HCT116 (cell line): ENCODE results near the gene RASGRP2. TPM values are rescaled to one million over a fixed set of nuclear protein-coding genes. Genes with fewer than 3 reads are reported as not detected.

Experiments used
- ATAC-seq: fragments of 200-7000 bp; cut with Tn5 transposase; 2 replicates; pipeline ENCODE4 v1.9.1; 2020; ENCODE audit warnings: mild to moderate bottlenecking, moderate library complexity
- BruUV-seq: library from RNA; stranded (reverse); fragments of 400-500 nt; replicated peaks from 2 replicates; lab custom pipeline; 2021; lab: Mats Ljungman, UMichigan
- CTCF ChIA-PET: fragments of 300-600 bp; sonication (Branson Sonifier 250); formaldehyde crosslinking; loops from one replicate; lab custom pipeline; 2021; ENCODE audit warnings: antibody characterized with exemption; lab: Charles Lee
- POLR2A ChIA-PET: fragments of 300-600, 350-600 bp; sonication (Branson Sonifier 250); formaldehyde crosslinking; loops from one replicate; lab custom pipeline; 2021; ENCODE audit warnings: antibody characterized with exemption; lab: Charles Lee
- RAD21 ChIA-PET, 2 experiments: fragments of 300-600 bp; sonication (Branson Sonifier 250); formaldehyde crosslinking; loops; one replicate each; lab custom pipeline; 2023; ENCODE audit warnings: low total read pairs in 2 of 2; ENCODE audit not compliant: uncharacterized antibody in 2 of 2, unreplicated experiment in 2 of 2, low non-redundant PET in 1 of 2; lab: Charles Lee
- DNase-seq: peaks from one replicate; pipeline ENCODE4 v3.0.0-alpha.2; 2010; ENCODE audit warnings: low read depth, low spot score
- H2AFZ ChIP-seq: fragments of 200-600 bp; shearing (Covaris generic), sonication (generic); 2 replicates; pipeline ENCODE4 v1.6.1; 2017; ENCODE audit warnings: low read depth, mixed run types, mixed read lengths, antibody characterized with exemption, low read length; ENCODE audit not compliant: poor library complexity, severe bottlenecking
- H3K27ac ChIP-seq: 2 replicates; pipeline ENCODE4 v1.5.1; 2012; ENCODE audit warnings: low read depth, low read length
- H3K27me3 ChIP-seq: fragments of 200-600 bp; sonication (generic); 2 replicates; pipeline ENCODE4 v1.6.1; 2016; ENCODE audit warnings: mixed run types, low read length, mixed read lengths; ENCODE audit not compliant: insufficient read depth
- H3K36me3 ChIP-seq, 2 experiments: fragments of 200-500 bp in 1 of 2; fragments of 200-600 bp in 1 of 2; sonication (Bioruptor generic) in 1 of 2; sonication (generic) in 1 of 2; 2 replicates each; pipeline versions ENCODE4 v1.5.1 to v1.6.1; 2014 to 2016; ENCODE audit warnings: low read length in 2 of 2, inconsistent platforms in 1 of 2, mixed read lengths in 1 of 2, mixed run types in 1 of 2; ENCODE audit not compliant: insufficient read depth in 2 of 2, control insufficient read depth in 1 of 2
- H3K4me1 ChIP-seq, 2 experiments: fragments of 200-600 bp in 1 of 2; sonication (generic) in 1 of 2; 2 replicates each; pipeline versions ENCODE4 v1.5.1 to v1.6.1; 2012 to 2017; ENCODE audit warnings: low read length in 2 of 2, inconsistent platforms in 1 of 2, mild to moderate bottlenecking in 1 of 2, mixed read lengths in 1 of 2, mixed run types in 1 of 2, moderate library complexity in 1 of 2; ENCODE audit not compliant: insufficient read depth in 2 of 2, control insufficient read depth in 1 of 2
- H3K4me2 ChIP-seq: fragments of 200-600 bp; sonication (generic); 2 replicates; pipeline ENCODE4 v1.6.1; 2017; ENCODE audit warnings: mixed run types, low read length, mixed read lengths
- H3K4me3 ChIP-seq, 2 experiments: fragments of 200-600 bp in 1 of 2; sonication (generic) in 1 of 2; replicated peaks in 1 of 2; 2 replicates each; pipeline ENCODE4 v1.5.1; 2011 to 2016; ENCODE audit warnings: low read length in 2 of 2, control low read depth in 1 of 2, low read depth in 1 of 2, mild to moderate bottlenecking in 1 of 2, mixed read lengths in 1 of 2, mixed run types in 1 of 2
- H3K79me2 ChIP-seq: fragments of 200-600 bp; sonication (generic); 2 replicates; pipeline ENCODE4 v1.6.1; 2017; ENCODE audit warnings: mild to moderate bottlenecking, mixed run types, low read length, moderate library complexity, mixed read lengths; ENCODE audit not compliant: insufficient read depth
- H3K9ac ChIP-seq: fragments of 200-600 bp; sonication (generic); 2 replicates; pipeline ENCODE4 v1.6.1; 2016; ENCODE audit warnings: low read length, mixed read lengths
- H3K9me2 ChIP-seq: fragments of 200-600 bp; sonication (generic), shearing (Covaris generic); 2 replicates; pipeline ENCODE4 v1.6.1; 2017; ENCODE audit warnings: mixed run types, mild to moderate bottlenecking, moderate library complexity; ENCODE audit not compliant: insufficient read depth
- H3K9me3 ChIP-seq, 2 experiments: fragments of 200-500 bp in 1 of 2; fragments of 200-600 bp in 1 of 2; sonication (Bioruptor generic) in 1 of 2; sonication (generic) in 1 of 2; 2 replicates each; pipeline ENCODE4 v1.6.1; 2014 to 2017; ENCODE audit warnings: low read length in 2 of 2, mixed read lengths in 2 of 2, inconsistent platforms in 1 of 2, low read depth in 1 of 2, mild to moderate bottlenecking in 1 of 2, mixed run types in 1 of 2, moderate library complexity in 1 of 2; ENCODE audit not compliant: control insufficient read depth in 1 of 2, insufficient read depth in 1 of 2
- H4K20me1 ChIP-seq: fragments of 200-600 bp; sonication (generic), shearing (Covaris generic); 2 replicates; pipeline ENCODE4 v1.6.1; 2017; ENCODE audit warnings: mixed run types, mild to moderate bottlenecking, moderate library complexity; ENCODE audit not compliant: insufficient read depth
- CBX3 ChIP-seq: IDR thresholded peaks from 2 replicates; pipeline ENCODE4 v1.6.1; 2012; ENCODE audit warnings: low read depth
- CEBPB ChIP-seq: IDR thresholded peaks from 2 replicates; pipeline ENCODE4 v1.6.1; 2012; ENCODE audit warnings: low read depth
- EGR1 ChIP-seq: IDR thresholded peaks from 2 replicates; pipeline ENCODE4 v1.6.1; 2012; ENCODE audit warnings: low read depth
- ELF1 ChIP-seq: IDR thresholded peaks from 2 replicates; pipeline ENCODE4 v1.6.1; 2012; ENCODE audit warnings: low read depth, borderline replicate concordance
- EZH2 ChIP-seq: fragments of 200-600 bp; sonication (generic); IDR thresholded peaks from 2 replicates; pipeline ENCODE4 v1.6.1; 2017; ENCODE audit warnings: antibody characterized with exemption, mixed run types
- EZH2phosphoT487 ChIP-seq: fragments of 200-600 bp; IDR thresholded peaks from 2 replicates; pipeline ENCODE4 v1.6.1; 2018; ENCODE audit warnings: antibody characterized with exemption, borderline replicate concordance
- FOSL1 ChIP-seq: IDR thresholded peaks from 2 replicates; pipeline ENCODE4 v1.6.1; 2012; ENCODE audit warnings: low read depth
- JUND ChIP-seq: IDR thresholded peaks from 2 replicates; pipeline ENCODE4 v1.6.1; 2012
- MAX ChIP-seq: IDR thresholded peaks from 2 replicates; pipeline ENCODE4 v1.6.1; 2012
- POLR2A ChIP-seq: IDR thresholded peaks from 2 replicates; pipeline ENCODE4 v1.7.0; 2011; ENCODE audit warnings: borderline replicate concordance; ENCODE audit not compliant: insufficient read depth, insufficient read length; ENCODE audit errors: extremely low read depth
- POLR2AphosphoS5 ChIP-seq: IDR thresholded peaks from 2 replicates; pipeline ENCODE4 v1.6.1; 2011; ENCODE audit warnings: mild to moderate bottlenecking, low read depth, low read length, moderate library complexity
- RAD21 ChIP-seq: IDR thresholded peaks from 2 replicates; pipeline ENCODE4 v1.6.1; 2012; ENCODE audit warnings: low read depth, mild to moderate bottlenecking
- SP1 ChIP-seq: IDR thresholded peaks from 2 replicates; pipeline ENCODE4 v1.6.1; 2012; ENCODE audit warnings: low read depth
- YY1 ChIP-seq: IDR thresholded peaks from 2 replicates; pipeline ENCODE4 v1.6.1; 2011; ENCODE audit warnings: low read length, low read depth, moderate library complexity, mild to moderate bottlenecking; ENCODE audit not compliant: insufficient replicate concordance; ENCODE audit errors: extremely low read depth
- ZBTB33 ChIP-seq: IDR thresholded peaks from 2 replicates; pipeline ENCODE4 v1.6.1; 2011; ENCODE audit warnings: mild to moderate bottlenecking, low read length, moderate library complexity; ENCODE audit not compliant: insufficient replicate concordance; ENCODE audit errors: extremely low read depth
- ZNF274 ChIP-seq: fragments of 200-500 bp; sonication (Bioruptor generic); IDR thresholded peaks from 2 replicates; pipeline ENCODE4 v1.6.1; 2014; ENCODE audit warnings: mild to moderate bottlenecking, low read depth, low read length, inconsistent platforms
- intact Hi-C: fragments of 100-400 bp; cut with micrococcal nuclease; formaldehyde crosslinking; loops from 2 replicates; pipeline ENCODE4 v1.10.0; 2022
- total RNA-seq: library from RNA; stranded (reverse); gene quantifications from one replicate; pipeline ENCODE4 v1.2.1, GENCODE V29; 2021; ENCODE audit not compliant: unreplicated experiment
- TF ChIP-seq, protein P1 (sequence below): IDR thresholded peaks from 2 replicates; pipeline ENCODE4 v1.6.1; 2012

Gene RASGRP2
- total RNA-seq, 1 experiment from 2014 or later: 12.8 TPM

- ChIA-PET POLR2A (no interaction called here), RAD21 (no interaction called here)
- no peak overlapping the region for H3K27ac ChIP-seq
These were observed 11.9 kb upstream of the RASGRP2 start for GRCh38 chr11:64755681-64756361.

GRCh38 chr11:64754919-64755662 lies 11.1 kb upstream of the RASGRP2 start:
- no peaks in the 10 kb centered on the region for H3K27me3 ChIP-seq
- H4K20me1 ChIP-seq: no peaks in the 10 kb centered on the region
- H3K36me3 ChIP-seq: no peaks in the 10 kb centered on the region
- H3K9ac ChIP-seq: no peak overlapping the region
- intact Hi-C loops: no loop called here
- no peaks in the 10 kb centered on the region for H3K79me2 ChIP-seq
- no peak overlapping the region for H3K4me2 ChIP-seq
- DNase-seq: no peak
- no peak overlapping the region for H3K4me3 ChIP-seq
- no TSS peak for BruUV-seq
- H2AFZ ChIP-seq: no peak overlapping the region
- ChIA-PET RAD21 (no interaction called here), POLR2A (no interaction called here), CTCF (no interaction called here)
- no peak overlapping the region for H3K27ac ChIP-seq
- H3K9me3 ChIP-seq: no peaks in the 10 kb centered on the region
- H3K4me1 ChIP-seq: peaks cover 0 to 6% of the 10 kb centered on the region in 2 experiments; a peak in 1 of 4 replicates
- no peak for ATAC-seq
- TF ChIP-seq FOSL1 (no peak), CBX3 (no peak), ZBTB33 (no peak), EZH2 (no peak), POLR2A (no peak), POLR2AphosphoS5 (no peak), ZNF274 (no peak), ELF1 (no peak), YY1 (no peak), EZH2phosphoT487 (no peak), EGR1 (no peak)
- TF ChIP-seq, protein P1, sequence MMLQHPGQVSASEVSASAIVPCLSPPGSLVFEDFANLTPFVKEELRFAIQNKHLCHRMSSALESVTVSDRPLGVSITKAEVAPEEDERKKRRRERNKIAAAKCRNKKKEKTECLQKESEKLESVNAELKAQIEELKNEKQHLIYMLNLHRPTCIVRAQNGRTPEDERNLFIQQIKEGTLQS: no peak
- TF ChIP-seq, all 23 proteins: peak for 0
- no peaks in the 10 kb centered on the region for H3K9me2 ChIP-seq

More at GRCh38 chr11:64755681-64756361, 11.9 kb upstream of the RASGRP2 start:
- peaks cover 0 to 6% of the 10 kb centered on the region in 2 experiments; a peak in 1 of 4 replicates for H3K4me1 ChIP-seq
- intact Hi-C loops: no loop called here
- no peaks in the 10 kb centered on the region for H3K9me3 ChIP-seq
- CTCF ChIA-PET: no interaction called here
- no peaks in the 10 kb centered on the region for H3K79me2 ChIP-seq
- H3K4me2 ChIP-seq: no peak overlapping the region
- H3K9ac ChIP-seq: no peak overlapping the region
- no peak for ATAC-seq
- TF ChIP-seq YY1 (no peak), SP1 (no peak), RAD21 (no peak), CEBPB (no peak), CBX3 (no peak), JUND (no peak), MAX (no peak)
- BruUV-seq: no TSS peak
- DNase-seq: no peak
- H3K4me3 ChIP-seq: no peak overlapping the region
- H3K9me2 ChIP-seq: no peaks in the 10 kb centered on the region
- no peaks in the 10 kb centered on the region for H4K20me1 ChIP-seq
- no peaks in the 10 kb centered on the region for H3K27me3 ChIP-seq
- no peaks in the 10 kb centered on the region for H3K36me3 ChIP-seq
- H2AFZ ChIP-seq: no peak overlapping the region
